Activated T-cell treated with anti-CD3 and anti-CD28 coated beads for 1 hour (primary cell): ENCODE results near the gene CSF2.

Experiments used
- DNase-seq: peaks from one replicate; pipeline ENCODE4 v3.0.0-alpha.2; 2020; ENCODE audit warnings: low read depth

The CSF2 gene

GRCh38 chr5:132067941-132068808 lies 5.4 kb upstream of the CSF2 start:
- DNase-seq, result no peak

DNA sequence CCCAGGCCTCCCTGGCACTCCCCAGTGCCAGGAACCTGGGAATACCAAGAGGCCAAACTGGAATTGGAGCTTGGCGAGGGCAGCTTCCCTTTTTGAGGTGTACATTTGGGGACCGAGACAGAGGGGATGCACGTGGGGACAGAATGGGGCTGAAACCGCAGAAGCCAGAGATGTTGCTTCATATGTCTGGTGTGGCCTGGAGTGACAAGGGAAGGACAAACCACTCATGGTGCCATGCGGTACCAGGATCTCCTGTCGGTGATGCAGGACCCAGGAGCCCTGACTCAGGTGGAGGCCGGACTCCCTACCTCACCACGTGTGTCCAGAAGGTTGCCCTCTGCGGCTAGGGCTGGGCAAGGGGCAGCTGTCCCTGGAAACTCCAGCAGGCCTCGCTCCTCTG lies 4.0 kb upstream of the CSF2 start:
- DNase-seq, result no peak

GRCh38 chr5:132069994-132070393 lies 3.6 kb upstream of the CSF2 start:
- DNase-seq, result no peak

- no peak for DNase-seq
Measured at GRCh38 chr5:132070460-132071337, 2.9 kb upstream of the CSF2 start.

- DNase-seq, result no peak
Measured at GRCh38 chr5:132071338-132071707, 2.3 kb upstream of the CSF2 start.

GRCh38 chr5:132072070-132072469 lies 1.5 kb upstream of the CSF2 start:
- no peak for DNase-seq

GRCh38 chr5:132072528-132072927 lies 1.1 kb upstream of the CSF2 start:
- DNase-seq, result no peak

DNA sequence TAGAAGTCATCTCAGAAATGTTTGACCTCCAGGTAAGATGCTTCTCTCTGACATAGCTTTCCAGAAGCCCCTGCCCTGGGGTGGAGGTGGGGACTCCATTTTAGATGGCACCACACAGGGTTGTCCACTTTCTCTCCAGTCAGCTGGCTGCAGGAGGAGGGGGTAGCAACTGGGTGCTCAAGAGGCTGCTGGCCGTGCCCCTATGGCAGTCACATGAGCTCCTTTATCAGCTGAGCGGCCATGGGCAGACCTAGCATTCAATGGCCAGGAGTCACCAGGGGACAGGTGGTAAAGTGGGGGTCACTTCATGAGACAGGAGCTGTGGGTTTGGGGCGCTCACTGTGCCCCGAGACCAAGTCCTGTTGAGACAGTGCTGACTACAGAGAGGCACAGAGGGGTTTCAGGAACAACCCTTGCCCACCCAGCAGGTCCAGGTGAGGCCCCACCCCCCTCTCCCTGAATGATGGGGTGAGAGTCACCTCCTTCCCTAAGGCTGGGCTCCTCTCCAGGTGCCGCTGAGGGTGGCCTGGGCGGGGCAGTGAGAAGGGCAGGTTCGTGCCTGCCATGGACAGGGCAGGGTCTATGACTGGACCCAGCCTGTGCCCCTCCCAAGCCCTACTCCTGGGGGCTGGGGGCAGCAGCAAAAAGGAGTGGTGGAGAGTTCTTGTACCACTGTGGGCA lies 642 bp downstream of the CSF2 start:
- DNase-seq, result no peak

- DNase-seq, result no peak
Measured at GRCh38 chr5:132074772-132075718, 1.5 kb downstream of the CSF2 start.

- no peak for DNase-seq
Measured at GRCh38 chr5:132075719-132076077, 2.1 kb downstream of the CSF2 start.

DNA sequence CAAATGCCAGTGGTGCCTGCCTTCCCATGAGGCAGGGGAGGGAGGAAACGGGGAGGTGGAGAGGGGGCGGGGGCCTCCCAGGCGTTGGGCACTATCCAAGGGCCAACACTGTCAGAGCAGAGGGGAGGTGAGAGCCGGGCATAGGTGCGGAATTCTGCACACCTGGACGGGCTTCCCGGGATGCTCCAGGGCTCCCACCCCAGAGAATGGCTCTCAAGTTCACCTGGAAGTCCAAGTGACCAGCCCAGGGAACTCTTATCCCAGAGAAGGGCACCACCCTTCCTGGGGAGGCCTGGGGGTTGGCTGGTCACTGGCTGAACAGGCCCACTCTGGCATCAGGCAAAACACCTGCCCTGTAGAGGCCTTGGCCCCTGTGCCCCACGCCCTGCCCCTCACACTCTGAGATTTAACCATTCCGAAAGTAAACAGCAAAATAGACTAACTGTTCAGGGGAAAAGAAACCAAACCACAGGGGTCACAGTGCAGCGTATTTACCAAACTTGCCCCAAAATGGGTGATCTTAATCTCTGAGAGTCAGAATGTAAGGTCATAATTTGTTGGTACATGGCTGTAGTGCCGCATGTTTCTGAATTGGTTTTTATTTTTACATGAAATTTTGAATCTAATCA lies 2.7 kb downstream of the CSF2 start:
- DNase-seq, result no peak

DNA sequence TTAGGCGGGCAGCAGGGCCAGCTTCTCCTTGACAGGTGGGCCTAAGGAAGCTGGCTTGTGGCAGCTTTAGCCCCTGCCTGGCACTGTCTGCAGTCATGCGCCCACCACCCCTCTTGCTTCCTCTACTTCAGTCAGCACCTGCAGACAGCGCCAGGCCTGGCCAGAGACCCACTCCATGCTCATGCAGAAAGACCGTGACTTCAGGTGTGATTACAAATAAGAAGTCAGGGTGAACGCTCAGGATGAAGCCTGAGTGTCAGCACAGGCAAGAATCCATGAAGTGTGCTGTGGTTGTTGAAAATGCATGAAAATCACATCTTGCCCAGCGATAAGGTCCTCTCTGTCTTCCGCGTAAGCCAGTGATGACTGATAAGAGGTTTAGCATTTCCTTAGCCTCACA lies 3.4 kb downstream of the CSF2 start:
- no peak for DNase-seq

GRCh38 chr5:132079081-132079480 lies 5.5 kb downstream of the CSF2 start:
- no peak for DNase-seq

DNA sequence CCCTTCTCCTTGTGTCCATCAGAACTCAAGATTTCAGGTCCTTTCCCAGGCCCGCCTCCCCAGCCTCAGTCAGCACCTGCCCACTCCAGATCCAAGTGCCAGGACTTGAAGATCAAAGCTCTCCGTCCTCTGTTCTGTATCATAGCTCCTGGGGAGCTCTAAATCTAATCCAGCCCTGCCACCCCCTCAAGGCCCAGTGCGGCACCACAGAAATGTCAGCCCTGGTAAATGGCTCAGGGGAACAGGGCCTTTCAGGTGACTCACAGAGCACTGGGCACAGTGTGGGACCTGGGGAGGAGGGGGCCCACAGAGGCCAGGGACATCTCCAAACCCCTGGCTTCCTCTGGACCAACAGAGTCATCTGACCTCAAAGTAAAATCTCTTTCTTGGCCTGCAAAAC lies 6.0 kb downstream of the CSF2 start:
- no peak for DNase-seq

GRCh38 chr5:132080595-132080994 lies 7.0 kb downstream of the CSF2 start:
- no peak for DNase-seq

DNA sequence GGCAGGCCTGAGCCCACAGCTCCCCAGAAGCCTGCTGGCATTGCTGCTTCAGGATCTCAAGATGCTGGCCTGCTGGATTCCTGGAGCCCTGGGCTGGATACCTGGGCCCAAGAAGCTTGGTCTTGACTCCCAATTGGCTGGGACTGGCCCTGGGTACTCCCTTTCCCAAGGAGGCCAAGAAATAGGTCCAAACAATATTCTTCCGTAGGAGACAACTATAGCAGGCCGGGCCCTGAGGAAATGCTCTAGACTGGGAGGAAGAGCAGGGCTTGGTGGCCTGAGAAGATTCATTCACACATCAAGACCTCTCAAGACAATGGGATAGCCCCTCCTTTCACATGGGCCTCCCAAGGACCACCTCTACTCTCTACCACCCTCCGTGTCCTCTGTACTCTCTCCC lies 7.9 kb downstream of the CSF2 start:
- no peak for DNase-seq

GRCh38 chr5:132082329-132083023 lies 8.9 kb downstream of the CSF2 start:
- DNase-seq, result no peak

DNA sequence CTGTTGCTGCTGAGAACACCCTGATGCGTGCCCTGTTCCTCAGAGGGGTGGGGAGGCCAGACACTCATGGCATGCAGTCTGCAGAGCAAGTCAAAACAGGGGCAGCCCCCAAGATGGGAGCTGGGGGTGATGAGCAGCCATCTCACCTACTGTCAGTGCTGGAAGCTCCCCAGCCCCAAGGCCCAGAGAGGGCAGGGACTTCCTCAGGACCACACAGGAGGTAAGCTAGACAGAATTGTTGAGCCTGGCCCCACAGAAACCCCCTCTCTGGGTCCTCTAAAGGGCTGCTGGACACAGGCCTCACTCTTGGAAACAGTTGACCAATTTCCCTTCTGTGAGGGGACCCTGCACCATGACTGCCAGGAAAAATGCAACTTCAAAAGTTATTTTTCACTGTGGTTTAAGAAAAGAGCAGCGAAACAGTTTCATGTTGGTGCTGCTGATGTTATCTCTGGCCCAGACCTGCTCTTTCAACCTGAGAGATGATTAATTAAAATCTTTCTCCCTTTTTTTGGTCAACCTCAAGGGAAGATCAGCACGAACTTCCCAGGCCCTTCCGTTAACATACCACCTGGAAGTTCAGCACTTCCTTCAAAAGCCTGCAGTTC lies 9.6 kb downstream of the CSF2 start:
- DNase-seq, result no peak

- no peak for DNase-seq
Measured at GRCh38 chr5:132085686-132086085, 12.1 kb downstream of the CSF2 start.

GRCh38 chr5:132086277-132086794 lies 12.7 kb downstream of the CSF2 start:
- no peak for DNase-seq
